ACHN (cell line): ENCODE data around the gene TMEM255B.

Experiments
- DNase-seq: peaks from one replicate; pipeline ENCODE4 v3.0.0-alpha.2; 2015
- in situ Hi-C: cut with HindIII; loops from 2 replicates; pipeline ENCODE4 v1.10.0; 2017; ENCODE audit warnings: low sequenced_read_pairs, low pct_ligation_motif_present, low pct_unique_long_range_greater_than_20kb

TMEM255B gene

DNA sequence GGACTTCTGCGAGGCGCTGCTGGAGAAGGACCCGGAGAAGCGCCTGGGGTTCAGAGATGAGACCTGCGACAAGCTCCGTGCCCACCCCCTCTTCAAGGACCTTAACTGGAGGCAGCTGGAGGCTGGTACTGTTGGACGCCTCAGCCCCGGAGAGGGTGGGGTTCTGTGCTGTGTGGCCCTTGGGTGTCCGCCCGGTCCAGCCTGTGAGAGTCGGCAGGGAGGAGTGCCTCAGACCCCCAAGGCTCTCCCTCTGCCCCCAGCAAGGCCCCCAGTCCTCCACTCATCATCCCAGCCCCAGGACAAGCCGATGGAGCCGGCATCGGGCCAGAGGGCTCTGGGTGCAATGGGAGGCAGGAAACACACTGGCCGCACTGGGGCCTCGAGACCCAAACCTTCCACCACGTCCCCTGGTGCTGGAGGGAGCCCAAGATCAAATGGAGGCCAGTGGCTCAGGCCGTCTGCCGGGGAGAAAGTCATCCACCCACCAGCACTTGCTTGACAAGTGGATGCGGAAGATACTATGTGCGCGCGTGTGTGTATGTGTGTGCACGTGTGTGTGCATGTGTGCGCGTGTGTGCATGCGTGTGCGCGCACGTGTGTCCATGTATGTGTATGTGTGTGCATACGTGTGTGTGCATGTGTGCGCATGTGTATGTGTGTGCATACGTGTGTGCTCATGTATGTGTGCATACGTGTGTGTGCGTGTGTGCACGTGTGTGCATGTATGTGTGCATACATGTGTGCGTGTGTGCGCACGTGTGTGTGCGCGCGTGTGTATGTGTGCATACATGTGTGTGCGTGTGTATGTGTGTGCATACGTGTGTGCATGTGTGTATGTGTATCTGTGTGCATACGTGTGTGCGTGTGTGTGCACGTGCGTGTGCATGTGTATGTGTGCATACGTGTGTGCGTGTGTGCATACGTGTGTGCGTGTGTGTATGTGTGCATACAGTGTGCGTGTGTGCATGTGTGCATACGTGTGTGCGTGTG lies 25.8 kb upstream of the TMEM255B start:
- in situ Hi-C loops: no loop called here
- DNase-seq: no peak

- in situ Hi-C loops: no loop called here
- no peak for DNase-seq
Measured at GRCh38 chr13:113734099-113734825, 24.8 kb upstream of the TMEM255B start.

GRCh38 chr13:113734826-113735125 lies 24.2 kb upstream of the TMEM255B start:
- in situ Hi-C loops: no loop called here
- no peak for DNase-seq

DNA sequence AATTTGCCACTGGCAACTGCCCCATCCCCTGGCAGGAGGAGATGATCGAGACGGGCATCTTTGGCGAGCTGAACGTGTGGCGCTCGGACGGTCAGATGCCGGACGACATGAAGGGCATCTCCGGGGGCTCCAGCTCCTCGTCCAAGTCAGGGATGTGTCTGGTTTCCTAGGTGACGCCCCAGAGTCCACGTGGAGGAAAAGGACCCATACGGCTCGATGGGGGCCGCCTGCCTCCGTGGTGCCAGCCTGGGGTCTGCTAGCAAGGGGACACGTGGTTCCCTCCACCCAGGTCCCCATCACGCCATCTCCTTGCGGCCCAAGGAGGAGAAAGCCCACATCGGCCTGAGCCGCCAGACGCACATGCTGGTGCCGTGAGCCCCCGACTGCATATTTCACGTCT lies 23.8 kb upstream of the TMEM255B start:
- DNase-seq: no peak
- in situ Hi-C loops: no loop called here

DNA sequence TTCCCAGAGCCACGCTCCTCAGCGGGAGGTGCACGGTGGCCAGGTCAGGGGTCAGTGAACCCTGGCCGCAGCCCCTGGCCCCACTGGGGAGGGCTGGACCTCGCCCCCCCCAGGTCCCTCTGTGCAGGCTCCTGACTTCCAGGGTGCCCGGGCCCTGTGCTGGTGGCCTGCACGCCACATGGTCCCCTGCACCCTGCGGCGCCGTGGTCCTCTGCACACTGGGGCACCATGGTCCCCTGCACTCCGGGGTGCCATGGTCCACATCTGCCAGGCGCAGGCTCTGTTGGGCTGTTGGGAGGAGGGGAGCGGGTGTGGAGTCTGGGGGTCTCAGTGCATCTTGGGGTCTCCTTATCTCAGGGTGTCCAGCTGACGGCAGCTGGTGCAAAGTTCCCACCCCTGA lies 23.3 kb upstream of the TMEM255B start:
- no peak for DNase-seq
- in situ Hi-C loops: no loop called here

- in situ Hi-C loops: no loop called here
- no peak for DNase-seq
Measured at GRCh38 chr13:113736258-113736731, 22.7 kb upstream of the TMEM255B start.

GRCh38 chr13:113737803-113738202 lies 21.2 kb upstream of the TMEM255B start:
- in situ Hi-C loops: no loop called here

GRCh38 chr13:113739527-113740285 lies 19.3 kb upstream of the TMEM255B start:
- in situ Hi-C loops: no loop called here
- DNase-seq: no peak

More at GRCh38 chr13:113737803-113738202, 21.2 kb upstream of the TMEM255B start:
- no peak for DNase-seq

DNA sequence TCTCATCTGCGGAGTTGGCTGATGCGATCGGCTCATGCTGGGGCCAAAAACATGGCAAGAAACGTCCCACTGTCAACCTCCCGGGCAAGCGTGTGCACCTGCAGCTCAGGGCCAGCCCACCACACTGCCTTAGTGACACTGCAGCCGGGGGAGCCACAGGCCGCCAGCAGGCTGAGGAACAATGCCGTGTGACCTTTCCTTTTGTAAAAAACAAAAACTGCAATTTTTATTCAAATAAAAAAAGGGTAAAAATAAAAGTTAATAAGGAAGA lies 18.8 kb upstream of the TMEM255B start:
- in situ Hi-C loops: no loop called here
- DNase-seq: no peak

GRCh38 chr13:113740661-113741060 lies 18.4 kb upstream of the TMEM255B start:
- DNase-seq: no peak
- in situ Hi-C loops: no loop called here

DNA sequence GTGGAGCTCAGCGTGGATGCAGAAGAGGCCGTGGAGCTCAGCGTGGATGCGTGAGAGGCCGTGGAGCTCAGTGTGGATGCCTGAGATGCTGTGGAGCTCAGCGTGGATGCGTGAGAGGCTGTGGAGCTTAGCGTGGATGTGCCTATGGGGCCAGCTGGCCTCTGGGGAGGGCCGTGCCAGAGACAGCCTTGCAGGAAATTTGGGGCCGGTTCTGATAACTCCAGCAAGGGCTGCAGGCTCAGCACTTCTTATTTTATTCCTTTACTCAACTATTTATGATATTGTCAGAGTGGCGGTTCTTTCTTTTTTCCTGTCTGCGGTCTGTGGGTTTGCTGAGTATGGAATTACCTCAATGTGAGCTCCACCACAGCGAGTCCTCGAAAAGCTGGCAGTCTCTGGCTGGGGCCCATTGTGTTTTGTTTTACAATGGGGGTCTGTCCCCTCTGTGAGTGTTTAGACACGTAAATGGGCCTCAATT lies 17.8 kb upstream of the TMEM255B start:
- in situ Hi-C loops: no loop called here
- DNase-seq: no peak

GRCh38 chr13:113742000-113742441 lies 17.0 kb upstream of the TMEM255B start:
- peak; percentile 31 for DNase-seq
- in situ Hi-C loops: no loop called here

DNA sequence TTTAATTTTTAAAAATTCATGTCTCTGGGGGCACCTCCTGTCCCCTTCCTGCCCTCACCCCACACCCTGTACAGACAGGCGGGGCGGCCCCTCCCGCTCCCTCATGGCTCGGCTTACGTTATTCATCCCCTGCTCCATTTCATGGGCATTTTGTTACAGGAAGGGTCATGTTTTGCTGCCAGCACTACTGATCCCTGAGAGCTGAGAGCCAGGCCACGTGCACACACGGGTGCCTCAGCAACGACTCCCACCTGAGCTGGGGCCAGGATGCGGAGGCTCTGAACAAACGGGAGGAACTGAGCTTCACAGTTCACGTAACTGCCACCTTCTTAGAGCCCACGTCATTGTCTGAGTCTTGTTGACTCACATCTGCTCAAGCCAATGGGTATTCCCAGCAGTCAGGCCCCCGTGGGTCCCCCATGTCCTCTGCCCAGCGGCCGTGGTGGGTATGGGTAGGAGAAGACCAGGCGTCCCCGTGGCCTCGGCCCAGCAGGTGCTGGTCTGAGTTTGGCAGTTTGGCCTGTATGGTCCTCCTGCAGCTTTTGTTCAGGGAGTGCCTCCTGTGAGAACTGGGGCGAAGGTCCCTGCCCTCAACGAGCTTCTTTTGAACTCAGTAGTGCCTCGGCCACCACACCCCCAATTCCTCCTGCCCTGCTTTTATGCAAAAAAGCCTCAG lies 16.4 kb upstream of the TMEM255B start:
- no peak for DNase-seq
- in situ Hi-C loops: no loop called here

DNA sequence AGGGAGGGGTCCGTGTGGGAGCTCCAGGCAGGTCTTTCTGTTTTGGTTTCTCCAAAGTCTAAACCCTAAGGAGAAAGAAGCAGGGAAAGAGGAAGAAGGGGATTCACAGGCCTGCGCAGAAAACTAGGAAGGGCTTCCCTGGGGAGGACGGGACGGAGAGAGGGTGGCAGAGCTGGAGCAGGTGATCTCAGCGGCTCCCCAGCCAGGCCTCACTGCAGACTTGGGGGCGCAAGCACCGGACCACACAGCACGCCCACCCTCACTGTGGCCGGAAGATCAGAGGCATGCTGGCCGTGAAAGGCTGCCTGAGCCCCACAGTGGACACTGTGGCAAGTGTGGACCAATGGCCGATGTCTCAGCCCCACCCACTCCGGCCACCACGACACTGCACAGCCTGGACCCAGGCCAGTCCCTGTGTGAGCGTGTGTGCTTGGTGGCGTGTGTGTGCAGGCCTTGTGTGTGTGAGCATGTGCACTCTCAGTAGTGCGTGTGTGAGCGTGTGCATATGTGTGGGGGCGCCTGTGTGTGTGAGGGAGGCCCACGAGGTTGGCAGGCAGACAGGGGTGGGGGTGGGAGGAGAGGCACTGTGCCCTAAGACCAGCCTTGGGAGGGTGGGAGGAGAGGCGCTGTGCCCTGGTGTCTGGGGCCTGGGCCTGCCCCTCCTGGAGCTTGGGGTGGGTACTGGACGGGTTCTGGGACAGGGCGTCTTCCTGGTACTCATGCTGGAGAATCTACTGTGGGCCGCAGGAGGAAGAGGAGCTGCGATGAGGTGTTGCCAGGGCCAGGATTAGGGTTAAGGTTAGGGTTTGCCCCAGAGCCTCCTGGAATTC lies 15.4 kb upstream of the TMEM255B start:
- in situ Hi-C loops: no loop called here
- no peak for DNase-seq

GRCh38 chr13:113744197-113745000 lies 14.6 kb upstream of the TMEM255B start:
- DNase-seq: no peak
- in situ Hi-C loops: no loop called here

- no peak for DNase-seq
- in situ Hi-C loops: no loop called here
Measured at GRCh38 chr13:113745059-113745458, 14.0 kb upstream of the TMEM255B start.
